Placental epithelial cell (primary cell): Measurements from ENCODE around the gene ARSJ. TPM values are rescaled to one million over a fixed set of nuclear protein-coding genes. Genes with fewer than 3 reads are reported as not detected.

ENCODE experiments used
- total RNA-seq: library from RNA; depleted of rRNA; stranded (reverse); fragments of >200 nt; gene quantifications from 2 replicates; pipeline ENCODE4 v1.2.3, GENCODE V29; 2012

The ARSJ gene
- 23.6 and 55.6 TPM in 2 replicates for total RNA-seq

GRCh38 chr4:113979148-113979904, at the start of gene ARSJ:
ARSJ (minus strand) TSS chr4:113979647; CDS start chr4:113978834, 813 bp downstream.

Other genes with a start within 250 kb of the ARSJ start
- gene CAMK2D, start 217.9 kb downstream of the ARSJ start, total RNA-seq: 79.3 and 103 TPM in 2 replicates